Measurements from ENCODE around the gene RASSF8.

Gene RASSF8

DNA sequence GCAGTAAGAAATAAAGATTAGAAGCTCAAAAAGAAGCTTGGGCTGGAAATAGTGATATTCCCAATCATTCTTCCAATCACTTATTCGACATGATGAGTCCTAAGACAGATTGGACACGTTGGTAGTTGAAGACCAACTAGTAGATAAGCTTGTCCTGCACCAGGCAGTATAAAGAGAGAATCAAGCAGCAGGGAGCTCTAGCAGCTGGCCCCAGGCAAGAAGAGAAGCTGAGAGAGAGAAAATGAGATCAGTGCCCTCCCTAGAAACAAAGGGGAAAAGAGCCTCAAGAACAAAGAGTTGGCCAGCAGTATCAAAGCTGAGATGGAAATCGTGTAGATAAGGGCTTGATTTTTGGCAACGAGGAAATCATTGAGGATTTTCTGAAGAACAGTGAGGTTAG lies 20.6 kb downstream of the RASSF8 start:
- H3K4me1 ChIP-seq (ENCODE audit: low read length) = peaks cover 21% of the 10 kb centered on the region
- TF ChIP-seq, protein P1, sequence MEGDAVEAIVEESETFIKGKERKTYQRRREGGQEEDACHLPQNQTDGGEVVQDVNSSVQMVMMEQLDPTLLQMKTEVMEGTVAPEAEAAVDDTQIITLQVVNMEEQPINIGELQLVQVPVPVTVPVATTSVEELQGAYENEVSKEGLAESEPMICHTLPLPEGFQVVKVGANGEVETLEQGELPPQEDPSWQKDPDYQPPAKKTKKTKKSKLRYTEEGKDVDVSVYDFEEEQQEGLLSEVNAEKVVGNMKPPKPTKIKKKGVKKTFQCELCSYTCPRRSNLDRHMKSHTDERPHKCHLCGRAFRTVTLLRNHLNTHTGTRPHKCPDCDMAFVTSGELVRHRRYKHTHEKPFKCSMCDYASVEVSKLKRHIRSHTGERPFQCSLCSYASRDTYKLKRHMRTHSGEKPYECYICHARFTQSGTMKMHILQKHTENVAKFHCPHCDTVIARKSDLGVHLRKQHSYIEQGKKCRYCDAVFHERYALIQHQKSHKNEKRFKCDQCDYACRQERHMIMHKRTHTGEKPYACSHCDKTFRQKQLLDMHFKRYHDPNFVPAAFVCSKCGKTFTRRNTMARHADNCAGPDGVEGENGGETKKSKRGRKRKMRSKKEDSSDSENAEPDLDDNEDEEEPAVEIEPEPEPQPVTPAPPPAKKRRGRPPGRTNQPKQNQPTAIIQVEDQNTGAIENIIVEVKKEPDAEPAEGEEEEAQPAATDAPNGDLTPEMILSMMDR (IDR thresholded peaks at IDR 0.05; ENCODE audit: low read depth, low read length) = no peak
- no peak for TF ChIP-seq EZH2phosphoT487 (IDR thresholded peaks at IDR 0.05; ENCODE audit: low read depth)
- no peaks in the 10 kb centered on the region for H3K9me3 ChIP-seq (ENCODE audit: insufficient read depth, low read length)
- no peak overlapping the region for H3K4me3 ChIP-seq (ENCODE audit: low read length)
- no peaks in the 10 kb centered on the region for H4K20me1 ChIP-seq (ENCODE audit: insufficient read depth, low read length)
- no peaks in the 10 kb centered on the region for H3K36me3 ChIP-seq (replicated peaks; ENCODE audit: low read depth, low read length)
- H2AFZ ChIP-seq (ENCODE audit: low read depth, low read length) = no peak overlapping the region
- H3K27ac ChIP-seq (ENCODE audit: low read length) = no peak overlapping the region
- H3K27me3 ChIP-seq (ENCODE audit: low read depth, low read length) = 0 out of 2 replicates have a peak, but pooled peaks cover 5% of the 10 kb centered on the region
- H3K4me2 ChIP-seq (ENCODE audit: low read length) = no peak overlapping the region
- no peak overlapping the region for H3K9ac ChIP-seq (ENCODE audit: low read length)
- H3K79me2 ChIP-seq (ENCODE audit: low read length) = peaks cover 3% of the 10 kb centered on the region; the same call in 1 of the 2 replicates

- Histone ChIP-seq H3K4me3 (ENCODE audit: low read length) (no peak overlapping the region), H3K79me2 (ENCODE audit: low read length) (peaks cover 3% of the 10 kb centered on the region; the same call in 1 of the 2 replicates)
Measured at GRCh38 chr12:25979563-25979962, 21.1 kb downstream of the RASSF8 start.

DNA sequence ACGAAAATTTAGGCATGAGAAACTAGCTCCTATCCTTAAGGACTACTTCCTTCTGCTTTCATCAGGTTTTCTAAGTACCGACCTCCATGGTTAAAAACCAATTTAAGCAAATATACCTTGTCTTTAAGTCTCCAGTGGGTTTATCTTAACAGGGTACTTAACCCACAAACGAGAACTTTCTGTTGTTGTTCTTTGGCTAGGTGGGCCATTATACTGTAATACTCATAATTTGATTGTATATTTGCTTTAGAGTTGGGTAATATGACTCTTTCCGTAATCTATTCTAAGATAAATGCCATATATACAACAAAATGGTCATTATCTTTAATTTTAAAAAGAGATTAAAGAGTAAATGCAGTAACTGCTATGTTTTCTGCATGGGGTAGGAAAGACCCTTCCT lies 21.6 kb downstream of the RASSF8 start:
- no peaks in the 10 kb centered on the region for H3K9me3 ChIP-seq (ENCODE audit: insufficient read depth, low read length)
- no peak overlapping the region for H2AFZ ChIP-seq (ENCODE audit: low read depth, low read length)
- H3K27ac ChIP-seq (ENCODE audit: low read length) = no peak overlapping the region
- no peak overlapping the region for H3K9ac ChIP-seq (ENCODE audit: low read length)
- H3K4me2 ChIP-seq (ENCODE audit: low read length) = no peak overlapping the region
- TF ChIP-seq, protein P1 (IDR thresholded peaks at IDR 0.05; ENCODE audit: low read depth, low read length) = no peak
- no peak for TF ChIP-seq EZH2phosphoT487 (IDR thresholded peaks at IDR 0.05; ENCODE audit: low read depth)
- H3K4me1 ChIP-seq (ENCODE audit: low read length) = peaks cover 14% of the 10 kb centered on the region
- H4K20me1 ChIP-seq (ENCODE audit: insufficient read depth, low read length) = no peaks in the 10 kb centered on the region
- H3K4me3 ChIP-seq (ENCODE audit: low read length) = no peak overlapping the region
- no peaks in the 10 kb centered on the region for H3K27me3 ChIP-seq (ENCODE audit: low read depth, low read length)
- H3K79me2 ChIP-seq (ENCODE audit: low read length) = 0 out of 2 replicates have a peak, but pooled peaks cover 3% of the 10 kb centered on the region
- no peaks in the 10 kb centered on the region for H3K36me3 ChIP-seq (replicated peaks; ENCODE audit: low read depth, low read length)

More at GRCh38 chr12:25979563-25979962, 21.1 kb downstream of the RASSF8 start:
- TF ChIP-seq, protein P1 (IDR thresholded peaks at IDR 0.05; ENCODE audit: low read depth, low read length) = no peak
- TF ChIP-seq EZH2phosphoT487 (IDR thresholded peaks at IDR 0.05; ENCODE audit: low read depth) = no peak
- H2AFZ ChIP-seq (ENCODE audit: low read depth, low read length) = no peak overlapping the region
- H4K20me1 ChIP-seq (ENCODE audit: insufficient read depth, low read length) = no peaks in the 10 kb centered on the region
- H3K4me2 ChIP-seq (ENCODE audit: low read length) = no peak overlapping the region
- 0 out of 2 replicates have a peak, but pooled peaks cover 2% of the 10 kb centered on the region for H3K27me3 ChIP-seq (ENCODE audit: low read depth, low read length)
- H3K27ac ChIP-seq (ENCODE audit: low read length) = no peak overlapping the region
- H3K9ac ChIP-seq (ENCODE audit: low read length) = no peak overlapping the region
- peaks cover 16% of the 10 kb centered on the region for H3K4me1 ChIP-seq (ENCODE audit: low read length)
- no peaks in the 10 kb centered on the region for H3K36me3 ChIP-seq (replicated peaks; ENCODE audit: low read depth, low read length)
- no peaks in the 10 kb centered on the region for H3K9me3 ChIP-seq (ENCODE audit: insufficient read depth, low read length)

- H3K4me1 ChIP-seq (ENCODE audit: low read length) = peaks cover 14% of the 10 kb centered on the region
- H4K20me1 ChIP-seq (ENCODE audit: insufficient read depth, low read length) = no peaks in the 10 kb centered on the region
- no peak overlapping the region for H3K4me3 ChIP-seq (ENCODE audit: low read length)
- no peak overlapping the region for H3K27ac ChIP-seq (ENCODE audit: low read length)
- no peak overlapping the region for H2AFZ ChIP-seq (ENCODE audit: low read depth, low read length)
- H3K4me2 ChIP-seq (ENCODE audit: low read length) = no peak overlapping the region
- no peaks in the 10 kb centered on the region for H3K36me3 ChIP-seq (replicated peaks; ENCODE audit: low read depth, low read length)
- 0 out of 2 replicates have a peak, but pooled peaks cover 3% of the 10 kb centered on the region for H3K79me2 ChIP-seq (ENCODE audit: low read length)
- no peaks in the 10 kb centered on the region for H3K27me3 ChIP-seq (ENCODE audit: low read depth, low read length)
- H3K9ac ChIP-seq (ENCODE audit: low read length) = no peak overlapping the region
- TF ChIP-seq, protein P1 (IDR thresholded peaks at IDR 0.05; ENCODE audit: low read depth, low read length) = no peak
- TF ChIP-seq EZH2phosphoT487 (IDR thresholded peaks at IDR 0.05; ENCODE audit: low read depth) = no peak
- H3K9me3 ChIP-seq (ENCODE audit: insufficient read depth, low read length) = no peaks in the 10 kb centered on the region
Measured at GRCh38 chr12:25981597-25981996, 23.1 kb downstream of the RASSF8 start.
